Measurements from ENCODE around the gene RPUSD3. TPM values are rescaled to one million over a fixed set of nuclear protein-coding genes. Genes with fewer than 3 reads are reported as not detected.

Gene RPUSD3
- total RNA-seq, 1 experiment from 2014 or later = 44.5 TPM

- DNase-seq (ENCODE audit: low spot score) = no peak
Measured at GRCh38 chr3:9806688-9807589, 36.9 kb downstream of the RPUSD3 start.

GRCh38 chr3:9806137-9806536 is 37.7 kb downstream of the RPUSD3 start:
- DNase-seq (ENCODE audit: low spot score) = no peak

- DNase-seq (ENCODE audit: low spot score) = no peak
Measured at GRCh38 chr3:9804996-9805395, 38.8 kb downstream of the RPUSD3 start.

- DNase-seq (ENCODE audit: low spot score) = no peak
Measured at GRCh38 chr3:9803494-9803893, 40.3 kb downstream of the RPUSD3 start.

GRCh38 chr3:9800529-9800928 is 43.3 kb downstream of the RPUSD3 start:
- no peak for DNase-seq (ENCODE audit: low spot score)

- no peak for DNase-seq (ENCODE audit: low spot score)
Measured at GRCh38 chr3:9797196-9797945, 46.4 kb downstream of the RPUSD3 start.

GRCh38 chr3:9795207-9795606 is 48.6 kb downstream of the RPUSD3 start:
- DNase-seq (ENCODE audit: low spot score) = no peak

- no peak for DNase-seq (ENCODE audit: low spot score)
Measured at GRCh38 chr3:9794400-9794799, 49.4 kb downstream of the RPUSD3 start.

- no peak for DNase-seq (ENCODE audit: low spot score)
Measured at GRCh38 chr3:9793161-9793781, 50.5 kb downstream of the RPUSD3 start.

- peak; percentile 94 for DNase-seq (ENCODE audit: low spot score)
Measured at GRCh38 chr3:9792405-9793160, 51.2 kb downstream of the RPUSD3 start, which contains the start of the genes ARPC4 and TADA3. TSS of gene ARPC4 (plus strand) at chr3:9793082. CDS start at chr3:9793122, 40 bp downstream. TSS of gene TADA3 (minus strand) at chr3:9792473. CDS start at chr3:9791466, 1,007 bp downstream.

- DNase-seq (ENCODE audit: low spot score) = no peak
Measured at GRCh38 chr3:9791790-9792404, 51.9 kb downstream of the RPUSD3 start.

GRCh38 chr3:9791127-9791526 is 52.7 kb downstream of the RPUSD3 start:
- DNase-seq (ENCODE audit: low spot score) = no peak

Other genes starting within 250 kb of the RPUSD3 start
- gene MTMR14, start 194.5 kb downstream of the RPUSD3 start, total RNA-seq (2014; rRNA removed; shearing (Covaris generic)) = 20.2 and 24.4 TPM in 2 replicates
- gene CPNE9, start 140.2 kb downstream of the RPUSD3 start, total RNA-seq (2014; rRNA removed; shearing (Covaris generic)) = 0.31 TPM in 1 of 2 replicates, not detected in the other
- 10.1 and 10.6 TPM in 2 replicates for gene BRPF1, start 112.3 kb downstream of the RPUSD3 start, total RNA-seq (2014; rRNA removed; shearing (Covaris generic))
- 12.9 and 13.0 TPM in 2 replicates for gene OGG1, start 94.1 kb downstream of the RPUSD3 start, total RNA-seq (2014; rRNA removed; shearing (Covaris generic))
- gene CAMK1, start 74.1 kb downstream of the RPUSD3 start, total RNA-seq (2014; rRNA removed; shearing (Covaris generic)) = 4.9 and 16.6 TPM in 2 replicates
- gene TADA3, start 51.5 kb downstream of the RPUSD3 start, total RNA-seq (2014; rRNA removed; shearing (Covaris generic)) = 81.5 and 95.9 TPM in 2 replicates
- 227 and 296 TPM in 2 replicates for gene ARPC4, start 50.9 kb downstream of the RPUSD3 start, total RNA-seq (2014; rRNA removed; shearing (Covaris generic))
- 4.4 and 5.4 TPM in 2 replicates for gene TTLL3, start 33.7 kb downstream of the RPUSD3 start, total RNA-seq (2014; rRNA removed; shearing (Covaris generic))
- gene CIDEC, start 36.2 kb upstream of the RPUSD3 start, total RNA-seq (2014; rRNA removed; shearing (Covaris generic)) = not detected in 2 replicates
- gene JAGN1, start 46.6 kb upstream of the RPUSD3 start, total RNA-seq (2014; rRNA removed; shearing (Covaris generic)) = 35.7 and 46.1 TPM in 2 replicates
- gene IL17RE, start 58.8 kb upstream of the RPUSD3 start, total RNA-seq (2014; rRNA removed; shearing (Covaris generic)) = not detected in 2 replicates
- 23.0 and 32.4 TPM in 2 replicates for gene IL17RC, start 73.1 kb upstream of the RPUSD3 start, total RNA-seq (2014; rRNA removed; shearing (Covaris generic))
- gene CRELD1, start 89.8 kb upstream of the RPUSD3 start, total RNA-seq (2014; rRNA removed; shearing (Covaris generic)) = 7.4 and 8.7 TPM in 2 replicates
- 3.0 and 3.4 TPM in 2 replicates for gene PRRT3, start 108.4 kb upstream of the RPUSD3 start, total RNA-seq (2014; rRNA removed; shearing (Covaris generic))
- 87.1 and 117 TPM in 2 replicates for gene EMC3, start 142.8 kb upstream of the RPUSD3 start, total RNA-seq (2014; rRNA removed; shearing (Covaris generic))
- 28.4 and 29.6 TPM in 2 replicates for gene FANCD2, start 182.4 kb upstream of the RPUSD3 start, total RNA-seq (2014; rRNA removed; shearing (Covaris generic))

All from H4 (cell line).